ENCODE measurements around the gene IFI6.

DNA sequence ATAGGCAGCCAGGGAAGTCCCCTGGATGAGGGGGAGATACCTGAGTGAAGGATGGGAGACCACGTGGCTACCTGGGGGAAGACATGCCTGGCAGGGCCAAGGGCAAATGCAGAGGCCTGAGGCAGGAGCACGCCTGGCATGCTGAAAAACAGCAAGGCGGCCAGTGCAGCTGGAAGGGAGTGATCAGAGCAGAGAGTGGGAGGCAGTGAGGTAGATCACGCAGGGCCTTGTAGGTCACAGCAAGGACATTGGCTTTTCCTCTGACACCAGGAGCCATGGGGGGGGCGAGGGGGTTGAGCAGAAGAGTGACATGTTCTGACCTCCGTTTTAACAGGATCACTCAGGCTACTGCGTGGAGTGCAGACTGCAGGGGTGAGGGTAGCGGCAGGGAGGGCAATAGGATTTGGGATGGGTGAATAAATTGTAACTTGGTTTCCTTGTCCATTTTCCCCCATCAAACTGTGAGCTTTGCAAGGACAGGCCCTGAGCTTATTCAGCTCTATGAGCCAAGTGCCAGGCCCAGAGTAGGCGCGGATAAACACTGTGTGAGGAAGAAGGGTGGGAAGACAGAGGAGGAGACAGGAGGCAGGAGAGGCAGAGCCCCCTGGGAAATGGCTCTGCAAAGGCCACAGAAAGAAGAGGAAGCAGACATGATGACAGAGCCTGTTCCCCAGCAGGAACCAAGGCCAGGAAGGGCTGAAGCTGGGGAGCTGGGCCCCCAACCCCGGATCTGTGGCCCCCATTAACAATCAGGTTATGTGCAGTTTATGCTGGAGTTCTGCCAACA is 16.6 kb downstream of the IFI6 start:
- no peak for TF ChIP-seq POLR2A (IDR thresholded peaks at IDR 0.05)
- TF ChIP-seq, protein P1, sequence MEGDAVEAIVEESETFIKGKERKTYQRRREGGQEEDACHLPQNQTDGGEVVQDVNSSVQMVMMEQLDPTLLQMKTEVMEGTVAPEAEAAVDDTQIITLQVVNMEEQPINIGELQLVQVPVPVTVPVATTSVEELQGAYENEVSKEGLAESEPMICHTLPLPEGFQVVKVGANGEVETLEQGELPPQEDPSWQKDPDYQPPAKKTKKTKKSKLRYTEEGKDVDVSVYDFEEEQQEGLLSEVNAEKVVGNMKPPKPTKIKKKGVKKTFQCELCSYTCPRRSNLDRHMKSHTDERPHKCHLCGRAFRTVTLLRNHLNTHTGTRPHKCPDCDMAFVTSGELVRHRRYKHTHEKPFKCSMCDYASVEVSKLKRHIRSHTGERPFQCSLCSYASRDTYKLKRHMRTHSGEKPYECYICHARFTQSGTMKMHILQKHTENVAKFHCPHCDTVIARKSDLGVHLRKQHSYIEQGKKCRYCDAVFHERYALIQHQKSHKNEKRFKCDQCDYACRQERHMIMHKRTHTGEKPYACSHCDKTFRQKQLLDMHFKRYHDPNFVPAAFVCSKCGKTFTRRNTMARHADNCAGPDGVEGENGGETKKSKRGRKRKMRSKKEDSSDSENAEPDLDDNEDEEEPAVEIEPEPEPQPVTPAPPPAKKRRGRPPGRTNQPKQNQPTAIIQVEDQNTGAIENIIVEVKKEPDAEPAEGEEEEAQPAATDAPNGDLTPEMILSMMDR (IDR thresholded peaks at IDR 0.05): no peak

Measured in testis (tissue), 2 donors.